Left colon (tissue), 2 donors: ENCODE measurements around the gene TRIP13. TPM values are rescaled to one million over a fixed set of nuclear protein-coding genes. Genes with fewer than 3 reads are reported as not detected.
"Not testable (repeated sequence)": the region's sequence is repeated elsewhere in the genome, so short reads cannot be mapped to it uniquely, and the experiment has no call there.

Experiments
- ATAC-seq: fragments of 200-7000 bp; cut with Tn5 transposase; one replicate; pipeline ENCODE4 v1.9.1; 2020; ENCODE audit warnings: mild to moderate bottlenecking, moderate library complexity
- DNase-seq, 2 donors: peaks; one replicate each; pipeline ENCODE4 v3.0.0-alpha.2; 2020
- intact Hi-C, 2 donors: fragments of 100-400 bp; cut with DNase I in 1 of 2; cut with micrococcal nuclease in 1 of 2; formaldehyde crosslinking; loops; one replicate each; pipeline versions ENCODE4 v1.11.2 to v1.14.0; 2022; cut with DNase I, micrococcal nuclease
- total RNA-seq, 2 donors: library from RNA; stranded (reverse); fragmentation: NEBNext Ultra II Directional; extraction: Animal tissue kit (Norgen Biotek cat#: 25700); gene quantifications; one replicate each; pipeline ENCODE4 v1.2.1, GENCODE V29; 2021
- donor health status: DM: no; HTN: no; CAD: no.
- donor health status: DM: yes; HTN: yes; CAD: no.

Gene TRIP13
- total RNA-seq, 2 donors from 2014 or later, result 2.1 to 4.3 TPM

DNA sequence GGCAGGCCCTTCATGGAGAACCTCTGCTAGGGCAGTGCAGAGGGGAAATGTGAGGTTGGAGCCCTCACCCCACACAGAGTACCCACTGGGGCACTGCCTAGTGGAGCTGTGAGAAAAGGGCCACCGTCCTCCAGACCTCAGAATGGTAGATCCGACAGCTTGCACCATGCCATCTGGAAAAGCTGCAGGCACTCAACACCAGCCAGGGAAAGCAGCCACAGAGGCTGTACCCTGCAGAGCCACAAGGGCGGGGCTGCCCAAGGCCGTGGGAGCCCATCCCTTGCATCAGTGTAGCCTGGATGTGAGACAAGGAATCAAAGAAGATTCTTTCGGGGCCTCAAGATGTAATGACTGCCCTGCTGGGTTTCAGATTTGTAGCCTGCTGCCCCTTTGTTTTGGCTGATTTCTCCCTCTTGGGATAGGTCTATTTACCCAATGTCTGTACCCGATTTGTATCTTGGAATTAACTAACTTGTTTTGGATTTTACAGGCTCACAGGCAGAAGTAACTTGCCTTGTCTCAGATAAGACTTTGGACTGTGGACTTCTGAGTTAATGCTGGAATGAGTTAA, 25.3 kb upstream of the TRIP13 start:
- DNase-seq (peak in 1 of 2 donors; percentile 25), ATAC-seq (peak; percentile 64)
- intact Hi-C loops, result no loop called here

DNA sequence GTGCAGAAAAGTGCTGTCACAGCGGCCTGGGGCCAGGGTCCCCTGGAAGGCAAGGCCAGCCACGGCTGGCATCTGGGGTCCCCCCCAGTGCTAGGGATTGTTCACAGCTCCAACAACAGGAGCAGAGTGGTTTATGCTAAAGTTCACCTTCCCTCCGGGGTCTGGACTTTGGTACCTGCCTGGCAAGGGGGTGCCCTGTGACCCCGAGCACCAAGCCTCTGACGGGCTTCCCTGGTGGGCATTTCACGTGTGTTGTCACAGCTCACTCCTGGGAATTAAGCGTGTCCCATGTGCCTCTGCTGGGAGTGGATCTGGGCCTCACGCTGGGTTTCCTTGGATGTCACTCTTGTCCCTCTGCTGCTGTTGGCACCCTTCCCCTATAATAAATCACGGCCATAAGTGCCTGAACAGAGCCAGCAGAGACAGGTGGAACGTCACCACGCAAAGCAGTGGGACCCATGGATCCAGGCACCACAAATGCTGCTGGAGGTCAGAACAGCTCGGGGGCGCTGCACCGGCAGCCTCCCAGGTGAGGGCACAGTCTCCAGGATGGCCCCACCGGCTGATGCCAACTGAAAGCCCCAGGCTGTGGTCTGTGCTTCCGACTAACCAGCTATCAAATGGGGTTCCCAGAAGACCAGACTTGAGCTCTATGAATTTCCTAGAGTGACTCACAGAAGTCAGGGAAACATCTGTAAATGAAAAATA, 24.1 kb upstream of the TRIP13 start:
- intact Hi-C loops, result no loop called here
- no peak for DNase-seq
- ATAC-seq, result no peak

DNA sequence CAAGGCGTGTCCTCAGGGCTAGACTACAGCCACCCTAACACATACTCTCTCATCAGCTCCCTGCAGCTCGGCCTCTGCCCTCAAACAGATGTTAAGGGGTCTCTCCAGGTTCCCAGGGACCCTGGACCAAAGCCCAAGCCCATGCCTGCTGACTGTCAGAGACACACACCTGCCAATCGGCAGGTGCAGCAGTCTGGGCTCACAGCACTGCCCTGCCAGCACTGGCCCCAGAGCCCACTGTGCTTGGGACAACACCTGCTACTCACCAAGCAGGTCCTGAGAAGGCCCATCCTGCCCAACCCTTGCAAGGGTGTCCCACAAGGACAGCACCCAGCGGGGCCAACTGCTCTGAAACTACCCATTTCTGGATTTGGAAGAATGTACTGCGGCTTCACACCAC, 21.7 kb upstream of the TRIP13 start:
- no peak for DNase-seq
- no peak for ATAC-seq
- intact Hi-C loops, result no loop called here

DNA sequence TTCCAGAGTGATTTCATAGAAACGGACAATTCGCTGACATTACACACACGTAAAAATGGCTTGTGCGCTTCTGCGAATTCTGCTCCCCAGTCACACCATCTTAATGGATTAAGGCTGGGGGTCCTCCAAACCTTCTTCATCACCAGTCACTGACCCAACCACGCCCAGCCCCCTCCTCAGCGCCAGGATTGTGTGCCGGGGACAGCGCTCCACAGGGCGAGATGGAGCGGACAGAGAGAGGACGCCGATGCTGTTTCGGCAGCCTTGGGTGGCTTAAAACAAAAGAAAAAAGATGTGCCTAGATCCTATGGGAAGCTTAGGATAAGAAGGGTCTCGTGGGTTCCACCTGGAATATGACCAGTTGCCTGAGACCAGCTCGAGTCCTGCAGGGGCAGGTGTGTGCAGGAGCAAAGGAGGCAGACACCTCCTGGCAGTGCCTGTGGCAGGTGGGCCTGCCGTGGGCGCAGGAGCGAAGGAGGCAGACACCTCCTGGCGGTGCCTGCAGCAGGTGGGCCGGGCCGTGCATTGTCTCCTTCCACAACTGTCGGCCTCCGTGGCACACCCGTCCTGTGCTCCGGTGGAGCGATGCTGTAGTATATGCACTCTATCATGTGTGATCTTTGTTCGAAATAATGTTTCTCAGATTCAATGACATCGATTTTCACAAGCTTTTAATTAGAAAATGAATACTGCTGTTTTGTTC, 20.9 kb upstream of the TRIP13 start:
- intact Hi-C loops, result no loop called here
- no peak for ATAC-seq
- DNase-seq, result no peak

DNA sequence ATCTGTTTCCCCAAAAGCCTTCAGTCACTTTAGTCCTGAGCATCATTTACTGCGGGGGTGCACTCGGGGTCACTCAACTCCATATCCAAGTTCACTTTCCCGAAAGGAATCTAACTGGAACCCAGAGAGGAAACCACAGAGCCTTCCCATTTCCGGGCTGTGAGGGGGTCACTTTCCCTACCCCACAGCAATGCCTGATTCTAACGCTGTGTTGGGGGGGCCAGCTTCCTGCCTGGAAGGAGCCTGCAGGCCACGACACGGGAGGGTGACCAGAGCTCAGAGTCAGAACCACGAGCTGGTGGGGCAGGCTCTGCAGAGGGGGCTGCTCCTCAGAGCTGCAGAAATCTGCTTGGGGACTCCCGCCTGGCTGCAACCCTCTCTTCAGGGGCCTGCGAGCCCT, 20.4 kb upstream of the TRIP13 start:
- intact Hi-C loops, result no loop called here
- ATAC-seq (no peak), DNase-seq (no peak)

DNA sequence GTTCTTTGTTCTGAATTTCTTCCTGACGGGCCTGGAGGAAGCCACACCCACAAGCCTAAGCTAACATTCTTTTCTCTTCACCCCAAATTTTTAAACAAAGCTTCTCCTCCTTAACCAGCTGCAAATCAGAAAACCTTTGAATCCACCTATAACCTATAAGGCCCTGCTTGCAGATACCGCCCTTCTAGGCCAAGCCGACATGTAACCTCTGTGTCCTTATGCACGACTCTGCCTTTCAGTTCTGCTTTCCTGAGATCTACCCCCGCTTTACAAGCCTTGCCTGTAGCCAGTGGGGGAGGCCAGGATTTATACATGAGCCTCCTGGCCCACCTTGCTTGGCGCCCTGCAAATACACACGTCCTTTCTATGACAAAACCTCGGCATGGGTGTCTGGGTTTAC, 19.4 kb upstream of the TRIP13 start:
- ATAC-seq (no peak), DNase-seq (no peak)
- intact Hi-C loops, result no loop called here

DNA sequence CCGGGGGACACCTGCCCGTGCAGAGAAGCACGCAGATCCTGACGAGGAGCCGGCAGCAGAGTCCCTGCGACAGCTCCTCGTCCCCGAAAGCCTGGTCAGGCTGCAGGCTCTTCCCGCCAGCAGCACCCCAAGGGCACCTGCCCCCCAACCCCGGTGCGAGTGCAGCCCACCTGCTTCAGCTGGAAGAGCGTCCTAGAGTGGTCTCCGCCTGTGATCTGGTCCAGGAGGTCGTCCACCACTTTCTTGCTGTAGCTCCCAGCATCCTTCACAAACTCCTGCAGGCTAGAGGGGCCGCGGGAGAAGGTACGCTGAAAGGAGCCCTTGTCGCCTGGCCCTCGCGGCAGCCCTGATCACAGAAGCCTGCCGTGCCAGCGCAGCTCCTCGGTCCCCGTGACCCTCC, 16.8 kb upstream of the TRIP13 start:
- intact Hi-C loops, result no loop called here
- no peak for DNase-seq
- ATAC-seq, result no peak

DNA sequence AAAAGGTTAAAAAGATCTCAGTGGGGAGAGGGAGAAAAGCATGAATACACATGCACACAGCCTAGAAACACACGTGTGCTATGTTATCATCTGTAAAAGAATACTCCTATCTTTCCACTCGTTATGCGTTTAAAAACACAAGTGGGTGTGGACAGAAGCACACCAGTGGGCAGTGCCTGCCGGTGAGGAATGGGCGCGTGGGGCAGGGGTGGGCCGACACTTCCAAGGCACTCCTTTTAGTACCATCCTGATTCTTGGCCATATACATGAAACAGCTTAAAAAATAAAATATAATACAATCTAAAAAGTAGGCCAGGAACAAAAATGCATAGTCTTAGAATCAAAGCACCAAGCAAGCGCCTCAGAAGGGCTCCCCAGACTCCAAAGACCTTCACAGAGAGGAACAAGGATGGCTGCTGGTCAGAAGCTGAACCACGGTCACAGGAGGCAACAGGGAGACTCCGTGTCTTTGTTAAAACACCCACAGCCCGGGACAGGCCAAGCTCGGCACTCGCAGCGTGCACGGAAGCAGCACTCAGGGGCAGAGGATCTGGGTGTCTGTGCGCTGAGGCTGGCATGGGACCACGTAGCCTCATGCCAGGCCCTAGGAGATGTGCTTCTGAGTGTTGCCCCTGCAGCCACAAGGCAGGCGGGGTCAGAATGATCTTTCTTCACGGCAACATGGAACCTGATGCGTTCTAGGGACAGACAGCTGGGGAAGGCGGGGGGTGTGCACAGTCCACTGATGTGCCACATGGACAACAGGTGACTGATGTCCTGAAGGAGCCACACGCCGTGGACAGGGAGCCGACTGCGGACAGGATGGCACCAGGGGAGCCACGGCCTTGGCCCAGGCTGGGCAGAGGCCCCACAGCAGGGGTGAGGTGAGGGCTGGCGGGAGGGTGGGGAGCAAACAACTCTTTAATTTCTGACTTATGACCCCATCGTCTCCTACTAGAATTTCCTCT, 16.0 kb upstream of the TRIP13 start:
- intact Hi-C loops, result no loop called here

DNA sequence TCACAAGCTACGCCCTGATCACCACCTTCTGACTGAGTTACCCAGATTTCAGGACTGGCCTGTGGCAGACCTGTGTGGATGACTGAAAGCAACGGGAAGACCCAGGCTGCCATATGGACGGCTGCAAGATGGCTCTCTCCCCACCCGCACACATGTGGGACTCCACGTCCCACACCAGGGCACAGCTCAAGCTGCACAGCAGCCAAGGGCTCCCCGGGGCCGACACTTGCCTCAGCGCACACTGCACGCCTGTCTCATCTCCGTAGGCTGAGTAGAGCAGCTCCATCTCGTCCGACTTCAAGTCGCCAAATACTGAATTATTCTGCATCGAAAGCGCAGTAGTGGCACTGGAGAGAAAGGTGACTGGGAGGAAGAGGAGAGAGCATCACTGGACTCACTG, 14.6 kb upstream of the TRIP13 start:
- DNase-seq (no peak), ATAC-seq (no peak)
- intact Hi-C loops, result no loop called here

More for the DNA sequence above, 16.0 kb upstream of the TRIP13 start:
- ATAC-seq (no peak), DNase-seq (no peak)

DNA sequence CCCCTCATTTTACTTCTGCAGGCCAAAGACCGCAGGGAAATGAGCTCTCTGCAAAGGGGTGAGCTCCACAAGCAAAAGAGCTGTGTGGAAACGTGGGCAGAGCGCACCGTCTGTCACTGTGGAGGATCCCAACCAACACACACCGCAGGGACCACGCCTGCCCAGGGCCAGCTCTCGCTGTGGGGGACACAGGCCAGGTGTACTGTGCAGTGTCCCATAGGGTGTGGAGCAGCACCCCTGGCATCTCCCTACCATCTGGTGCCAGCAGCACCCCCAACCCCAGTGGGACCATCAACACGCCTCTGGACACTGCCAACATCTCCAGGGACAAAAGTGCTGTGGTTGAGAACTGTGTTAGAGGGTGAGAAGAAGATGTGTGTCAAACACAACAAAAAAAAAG, 14.0 kb upstream of the TRIP13 start:
- DNase-seq, ATAC-seq, intact Hi-C loops: not testable (repeated sequence)

DNA sequence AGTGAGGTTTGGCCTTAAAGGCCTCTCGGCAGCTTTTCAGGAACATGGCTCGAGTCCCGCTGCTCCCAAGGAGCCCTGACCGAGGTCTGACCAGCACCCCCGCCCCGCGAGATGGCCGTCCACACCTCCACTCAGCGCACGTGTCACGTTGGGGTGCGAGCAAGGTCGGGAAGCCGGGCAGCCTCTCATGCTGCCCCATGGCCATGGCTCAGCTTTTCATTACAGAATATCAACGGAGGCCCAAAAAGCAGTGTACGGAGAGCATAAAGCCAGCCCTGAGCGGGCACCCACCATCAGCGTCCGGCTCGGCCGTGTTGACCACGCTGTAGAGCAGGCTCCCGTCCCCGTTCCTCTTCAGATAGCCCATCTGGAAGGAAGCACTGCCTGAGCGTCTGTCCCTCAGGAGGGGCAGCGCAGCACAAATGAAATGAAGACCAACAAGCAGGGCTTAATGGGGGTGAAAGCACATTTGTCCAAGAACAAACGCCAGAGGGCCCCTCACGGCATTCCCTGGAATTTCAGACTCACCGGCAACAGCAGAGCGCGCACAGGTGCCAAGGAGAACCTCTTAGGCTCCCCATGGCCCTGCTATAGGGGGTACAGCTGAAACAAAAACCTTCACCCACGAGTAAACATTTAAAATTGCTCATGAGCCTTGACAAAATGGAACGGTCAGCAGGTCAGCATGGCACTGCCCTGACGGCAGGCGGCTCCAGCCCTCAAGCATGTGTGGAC, 11.7 kb upstream of the TRIP13 start:
- ATAC-seq (no peak), DNase-seq (no peak)
- intact Hi-C loops, result no loop called here

DNA sequence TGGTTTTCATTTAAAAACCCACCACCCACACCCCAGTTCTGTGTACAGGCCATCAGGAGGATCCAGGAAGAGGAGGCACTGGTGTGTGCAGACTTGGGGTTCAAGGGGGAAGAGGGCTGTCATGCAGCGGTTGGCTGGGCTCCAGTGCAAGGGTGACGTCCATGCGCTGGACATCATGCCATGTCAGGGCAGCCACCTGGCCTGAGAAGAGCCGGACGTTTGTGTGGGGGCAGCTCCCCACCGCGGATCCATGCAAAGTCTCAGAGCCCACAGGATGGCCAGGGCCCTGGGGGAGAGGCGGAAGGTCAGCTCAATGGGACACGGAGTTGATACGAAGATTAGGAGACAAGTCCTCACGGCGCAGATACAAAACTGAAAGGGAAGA, 11.1 kb upstream of the TRIP13 start:
- DNase-seq (no peak), ATAC-seq (no peak)
- intact Hi-C loops, result no loop called here

DNA sequence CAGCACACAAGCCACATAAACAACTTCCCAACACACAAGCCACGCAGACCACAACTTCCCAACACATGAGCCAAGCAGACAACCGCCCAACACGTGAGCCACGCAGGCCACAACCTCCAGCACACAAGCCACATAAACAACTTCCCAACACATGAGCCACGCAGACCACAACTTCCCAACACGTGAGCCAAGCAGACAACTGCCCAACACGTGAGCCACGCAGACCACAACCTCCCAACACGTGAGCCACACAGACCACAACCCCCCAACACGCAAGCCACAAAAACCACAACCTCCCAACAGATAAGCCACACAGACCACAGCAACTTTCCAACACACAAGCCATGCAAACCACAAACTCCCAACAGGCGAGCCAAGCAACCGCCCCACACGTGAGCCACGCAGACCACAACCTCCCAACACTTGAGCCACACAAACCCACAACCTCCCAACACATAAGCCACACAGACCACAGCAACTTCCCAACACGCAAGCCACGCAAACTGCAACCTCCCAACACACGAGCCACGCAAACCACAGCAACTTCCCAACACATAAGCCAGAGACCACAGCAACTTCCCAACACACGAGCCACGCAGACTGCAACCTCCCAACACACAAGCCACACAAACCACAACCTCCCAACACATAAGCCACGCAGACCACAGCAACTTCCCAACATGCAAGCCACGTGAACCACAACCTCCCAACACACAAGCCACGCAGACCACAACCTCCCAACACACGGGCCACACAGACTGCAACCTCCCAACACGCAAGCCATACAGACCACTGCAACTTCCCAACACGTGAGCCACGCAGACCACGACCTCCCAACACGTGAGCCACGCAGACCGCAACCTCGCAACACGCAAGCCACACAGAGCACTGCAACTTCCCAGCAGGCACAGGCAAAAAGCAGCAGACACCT, 10.2 kb upstream of the TRIP13 start:
- ATAC-seq (no peak), DNase-seq (no peak)
- intact Hi-C loops, result no loop called here

DNA sequence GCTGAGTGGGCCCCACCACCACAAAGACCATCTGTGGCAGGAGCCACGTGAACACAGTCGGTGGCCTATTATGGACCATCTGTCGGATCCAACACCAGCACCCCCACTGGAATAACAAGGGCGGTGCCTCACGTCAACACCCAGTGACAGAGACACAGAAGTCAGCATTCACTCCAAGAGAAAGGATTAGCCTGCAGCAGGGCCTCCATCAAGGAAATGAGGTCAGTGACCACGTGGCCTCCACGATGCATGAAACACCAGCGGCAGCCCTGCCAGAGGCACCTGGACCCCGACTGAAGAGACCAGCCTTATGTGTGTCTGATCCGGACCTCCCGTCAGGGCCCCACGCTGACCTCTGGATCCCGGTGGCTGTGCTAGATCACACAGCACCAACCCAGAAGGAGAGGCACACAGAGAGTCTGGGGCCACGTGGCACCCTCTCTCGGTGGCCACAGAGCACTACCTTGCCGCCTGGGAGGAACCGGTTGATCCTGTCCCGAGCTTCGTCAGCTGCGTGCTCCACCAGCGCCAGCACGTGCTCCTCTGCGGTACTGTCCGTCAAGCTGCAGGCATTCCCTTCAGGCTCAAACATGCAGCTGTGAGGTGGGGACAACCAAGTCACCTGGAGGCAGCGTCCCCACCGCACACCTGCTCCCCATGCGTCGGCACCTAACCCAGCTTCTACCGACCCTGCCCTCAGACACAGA, 9.1 kb upstream of the TRIP13 start:
- intact Hi-C loops, result no loop called here
- ATAC-seq, result no peak

DNA sequence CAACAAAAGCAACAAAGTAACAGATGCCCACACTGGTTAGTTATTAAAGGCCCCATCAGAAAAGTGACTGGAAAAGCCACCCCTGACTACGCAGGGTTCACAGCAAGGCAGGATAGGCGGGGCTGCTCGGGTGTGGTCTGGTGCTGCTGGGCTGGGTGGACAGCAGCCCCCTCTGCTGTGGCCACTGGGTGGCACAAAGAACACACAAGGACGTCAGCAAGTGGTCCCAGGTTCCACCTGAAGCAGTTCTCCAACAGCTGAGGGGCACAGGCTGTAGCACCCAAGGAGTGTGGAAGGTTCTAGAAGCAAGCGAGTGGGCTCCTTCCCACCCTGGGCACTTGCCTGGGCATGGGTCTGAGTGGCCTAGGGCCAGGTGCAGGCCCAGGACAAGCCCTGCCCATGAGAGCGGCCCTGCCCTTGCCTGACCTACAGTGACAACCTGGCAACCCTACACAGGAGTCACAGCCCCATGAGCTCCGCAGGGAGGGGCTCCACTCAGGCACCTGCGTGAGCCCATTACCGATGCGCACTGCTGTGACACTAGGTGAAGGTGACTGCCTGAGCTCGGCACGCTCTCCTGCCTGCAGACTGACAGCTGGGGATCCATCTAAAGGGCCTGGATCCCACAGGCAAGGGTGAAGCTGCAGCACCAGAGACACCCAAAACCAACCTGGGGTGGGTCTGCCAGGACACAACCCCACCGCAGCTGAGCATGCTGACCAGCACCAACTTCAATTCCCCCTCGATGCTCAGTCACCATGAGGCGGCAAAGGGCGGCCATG, 8.1 kb upstream of the TRIP13 start:
- ATAC-seq (peak; percentile 27), DNase-seq (no peak)
- intact Hi-C loops, result no loop called here

More for the DNA sequence above, 9.1 kb upstream of the TRIP13 start:
- no peak for DNase-seq

DNA sequence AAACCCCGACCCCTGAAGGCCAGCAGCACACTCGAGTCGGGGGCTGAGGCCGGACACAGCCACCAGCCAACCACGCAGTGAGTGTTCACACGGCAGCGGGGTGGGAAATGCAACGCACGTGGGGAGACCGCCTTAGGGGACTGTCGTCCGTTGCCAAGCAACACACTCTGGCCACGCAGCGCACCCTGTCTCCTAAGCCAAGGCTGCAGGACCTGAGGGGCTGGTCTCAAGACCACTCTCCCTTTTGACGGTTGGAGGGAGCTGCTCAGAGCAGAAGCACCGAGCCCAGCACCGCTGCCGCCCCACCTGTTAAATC, 7.6 kb upstream of the TRIP13 start:
- no peak for ATAC-seq
- intact Hi-C loops, result no loop called here
- no peak for DNase-seq
